Subcutaneous adipose tissue (tissue), 4 donors: Measurements from ENCODE around the gene TMEM161A. TPM values are rescaled to one million over a fixed set of nuclear protein-coding genes. Genes with fewer than 3 reads are reported as not detected.

Experiments used
- CTCF ChIP-seq: fragments of 450-650 bp; IDR thresholded peaks from one replicate; pipeline ENCODE4 v1.5.1; 2016; ENCODE audit warnings: low read depth, mild to moderate bottlenecking, control low read depth, antibody characterized with exemption, moderate library complexity
- total RNA-seq, 4 donors: library from RNA; depleted of rRNA; stranded (reverse); fragments of >200 nt; gene quantifications; one replicate each; pipeline ENCODE4 v1.1.0, GENCODE V29; 2016

The TMEM161A gene
- total RNA-seq, 4 donors from 2014 or later = 9.5 to 21.1 (median 10.2) TPM

GRCh38 chr19:19105365-19106055, 32.8 kb downstream of the TMEM161A start:
- no peak for TF ChIP-seq CTCF

GRCh38 chr19:19103167-19103566, 35.1 kb downstream of the TMEM161A start:
- TF ChIP-seq CTCF = no peak

GRCh38 chr19:19101540-19101939, 36.7 kb downstream of the TMEM161A start:
- TF ChIP-seq CTCF = no peak

- no peak for TF ChIP-seq CTCF
These were observed 39.3 kb downstream of the TMEM161A start for GRCh38 chr19:19098703-19099632.

- no peak for TF ChIP-seq CTCF
These were observed 40.1 kb downstream of the TMEM161A start for GRCh38 chr19:19098084-19098702.

GRCh38 chr19:19096641-19097627, 41.3 kb downstream of the TMEM161A start:
- TF ChIP-seq CTCF = no peak
